Right lobe of liver (tissue), 6 donors: Measurements from ENCODE around the gene CDHR1. TPM values are rescaled to one million over a fixed set of nuclear protein-coding genes. Genes with fewer than 3 reads are reported as not detected.

Source experiments
- ATAC-seq, 4 donors: fragments of 200-7000 bp; cut with Tn5 transposase; one replicate each; pipeline ENCODE4 v1.9.1; 2020; ENCODE audit warnings: mild to moderate bottlenecking in 4 of 4, moderate library complexity in 4 of 4
- DNase-seq, 3 donors: peaks; one replicate each; pipeline ENCODE4 v3.0.0-alpha.2; 2020
- H3K27ac ChIP-seq, 3 donors: fragments of 200-600 bp; one replicate each; pipeline ENCODE4 v1.8.0; 2022
- H3K27me3 ChIP-seq, 2 donors: fragments of 200-600 bp; one replicate each; pipeline ENCODE4 v1.8.0; 2022
- H3K36me3 ChIP-seq, 4 donors: fragments of 200-600 bp; sonication (generic) in 1 of 4; one replicate each; pipeline versions ENCODE4 v1.5.1 to v1.8.0; 2017 to 2022; ENCODE audit warnings: control low read depth in 1 of 4
- H3K4me1 ChIP-seq, 4 donors: fragments of 200-600 bp; sonication (generic) in 1 of 4; one replicate each; pipeline versions ENCODE4 v1.5.1 to v1.8.0; 2017 to 2022; ENCODE audit warnings: control low read depth in 1 of 4
- H3K4me3 ChIP-seq, 3 donors: fragments of 200-600 bp; one replicate each; pipeline ENCODE4 v1.8.0; 2022
- H3K9me3 ChIP-seq, 4 donors: fragments of 200-600 bp; sonication (generic) in 1 of 4; one replicate each; pipeline versions ENCODE4 v1.5.1 to v1.8.0; 2017 to 2022; ENCODE audit warnings: control low read depth in 1 of 4
- POLR2A ChIP-seq: fragments of 450-650 bp; IDR thresholded peaks from one replicate; pipeline ENCODE4 v1.6.1; 2017; ENCODE audit warnings: antibody characterized with exemption, mild to moderate bottlenecking
- WGBS: methylation state at CpG from one replicate; pipeline ENCODE4 v1.1.6; 2018; ENCODE audit warnings: low coverage, low lambda C conversion rate; ENCODE audit not compliant: insufficient coverage; ENCODE audit errors: missing lambda C conversion rate; 5-methylcytosine and 5-hydroxymethylcytosine counted together
- intact Hi-C, 2 donors: fragments of 100-400 bp; cut with DNase I; formaldehyde crosslinking; loops; one replicate each; pipeline versions ENCODE4 v1.11.2 to v1.14.1; 2022
- total RNA-seq, 6 experiments: library from RNA; depleted of rRNA in 2 of 6; stranded (reverse); fragments of >200 nt in 2 of 6; fragmentation: NEBNext Ultra II Directional in 3 of 6; extraction: Animal tissue kit (Norgen Biotek cat#: 25700) in 3 of 6; gene quantifications; one replicate each; pipeline versions ENCODE4 v1.1.0 to v1.2.4, GENCODE V29; 2016 to 2023
- TF ChIP-seq, protein P1 (sequence below), 4 donors: fragments of 200-600 bp in 3 of 4; fragments of 450-650 bp in 1 of 4; IDR thresholded peaks; one replicate each; pipeline versions ENCODE4 v1.5.1 to v1.8.0; 2016 to 2022; ENCODE audit warnings: antibody characterized with exemption in 4 of 4, mild to moderate bottlenecking in 2 of 4
- donor health status: DM: no; HTN: yes; CAD: no.
- donor health status: DM: no; HTN: no; CAD: no.
- donor health status: DM: no; HTN: no; CAD: no.
- donor health status: DM: no; HTN: yes; CAD: no.
- donor health status: DM: no; HTN: yes; CAD: no.

The CDHR1 gene
- total RNA-seq, 6 experiments from 2014 or later = 0.09 to 0.42 (median 0.19) TPM; not detected in 1

DNA sequence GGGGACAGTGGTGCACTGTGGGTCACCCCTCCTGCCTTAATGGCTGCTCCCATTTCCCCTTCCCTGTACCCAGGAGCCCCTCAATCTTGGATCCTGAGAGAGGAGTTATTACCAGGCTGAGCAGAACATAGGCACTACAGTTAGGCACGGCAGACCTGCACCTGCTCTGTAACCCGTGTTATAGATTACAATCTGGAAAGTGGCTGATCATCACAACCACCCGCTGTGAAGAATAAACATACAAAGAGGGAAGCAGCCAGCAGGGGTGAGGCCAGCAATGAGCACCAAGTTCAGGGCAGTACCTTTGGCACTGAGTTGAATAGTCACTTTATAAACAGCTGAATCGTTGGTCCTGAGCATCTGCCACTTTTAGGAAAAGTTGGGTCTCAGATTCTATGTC, 1.7 kb downstream of the CDHR1 start:
- Histone ChIP-seq H3K9me3 (no peaks in the 10 kb centered on the region), H3K4me3 (no peak overlapping the region), H3K27me3 (peaks cover 7 to 11% of the 10 kb centered on the region in 2 donors), H3K27ac (no peak overlapping the region), H3K4me1 (peaks cover 0 to 10% (median 0%) of the 10 kb centered on the region in 4 donors), H3K36me3 (no peaks in the 10 kb centered on the region)
- peak in 2 of 4 donors; percentile 26 to 27 for ATAC-seq
- TF ChIP-seq, protein P1, sequence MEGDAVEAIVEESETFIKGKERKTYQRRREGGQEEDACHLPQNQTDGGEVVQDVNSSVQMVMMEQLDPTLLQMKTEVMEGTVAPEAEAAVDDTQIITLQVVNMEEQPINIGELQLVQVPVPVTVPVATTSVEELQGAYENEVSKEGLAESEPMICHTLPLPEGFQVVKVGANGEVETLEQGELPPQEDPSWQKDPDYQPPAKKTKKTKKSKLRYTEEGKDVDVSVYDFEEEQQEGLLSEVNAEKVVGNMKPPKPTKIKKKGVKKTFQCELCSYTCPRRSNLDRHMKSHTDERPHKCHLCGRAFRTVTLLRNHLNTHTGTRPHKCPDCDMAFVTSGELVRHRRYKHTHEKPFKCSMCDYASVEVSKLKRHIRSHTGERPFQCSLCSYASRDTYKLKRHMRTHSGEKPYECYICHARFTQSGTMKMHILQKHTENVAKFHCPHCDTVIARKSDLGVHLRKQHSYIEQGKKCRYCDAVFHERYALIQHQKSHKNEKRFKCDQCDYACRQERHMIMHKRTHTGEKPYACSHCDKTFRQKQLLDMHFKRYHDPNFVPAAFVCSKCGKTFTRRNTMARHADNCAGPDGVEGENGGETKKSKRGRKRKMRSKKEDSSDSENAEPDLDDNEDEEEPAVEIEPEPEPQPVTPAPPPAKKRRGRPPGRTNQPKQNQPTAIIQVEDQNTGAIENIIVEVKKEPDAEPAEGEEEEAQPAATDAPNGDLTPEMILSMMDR (IDR thresholded peaks at IDR 0.05) = no peak
- no peak for TF ChIP-seq POLR2A
- intact Hi-C loops = no loop called here
- 7% methylated on average over 4 of the region's 4 CpGs for WGBS
- no peak for DNase-seq

DNA sequence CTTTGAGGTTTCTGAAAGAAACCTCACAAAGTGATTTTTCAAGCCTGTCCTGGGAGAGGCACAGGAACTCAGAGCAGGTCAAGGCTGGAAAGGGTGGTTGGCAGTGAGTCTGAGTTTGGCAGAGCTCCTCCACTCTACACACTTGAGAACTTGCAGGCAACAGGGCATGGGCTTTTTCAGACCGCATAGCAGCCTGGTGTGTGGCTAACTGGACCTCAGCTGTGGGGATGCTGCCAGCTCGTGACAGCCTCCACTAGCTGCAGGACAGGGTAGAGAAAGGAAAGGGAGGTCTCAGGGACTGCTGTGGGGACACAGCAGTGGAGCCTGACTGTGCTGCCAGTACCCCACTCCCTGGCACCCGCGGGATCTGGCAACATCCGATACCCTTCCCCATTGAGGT, 2.6 kb downstream of the CDHR1 start:
- TF ChIP-seq POLR2A = no peak
- TF ChIP-seq, protein P1 (IDR thresholded peaks at IDR 0.05) = no peak
- Histone ChIP-seq H3K4me1 (peaks cover 0 to 10% (median 0%) of the 10 kb centered on the region in 4 donors), H3K4me3 (no peak overlapping the region), H3K27me3 (peaks cover 7 to 11% of the 10 kb centered on the region in 2 donors), H3K27ac (no peak overlapping the region), H3K9me3 (no peaks in the 10 kb centered on the region), H3K36me3 (no peaks in the 10 kb centered on the region)
- ATAC-seq (no peak), DNase-seq (no peak)
- intact Hi-C loops = no loop called here
- WGBS = 81% methylated on average over 3 of the region's 5 CpGs

DNA sequence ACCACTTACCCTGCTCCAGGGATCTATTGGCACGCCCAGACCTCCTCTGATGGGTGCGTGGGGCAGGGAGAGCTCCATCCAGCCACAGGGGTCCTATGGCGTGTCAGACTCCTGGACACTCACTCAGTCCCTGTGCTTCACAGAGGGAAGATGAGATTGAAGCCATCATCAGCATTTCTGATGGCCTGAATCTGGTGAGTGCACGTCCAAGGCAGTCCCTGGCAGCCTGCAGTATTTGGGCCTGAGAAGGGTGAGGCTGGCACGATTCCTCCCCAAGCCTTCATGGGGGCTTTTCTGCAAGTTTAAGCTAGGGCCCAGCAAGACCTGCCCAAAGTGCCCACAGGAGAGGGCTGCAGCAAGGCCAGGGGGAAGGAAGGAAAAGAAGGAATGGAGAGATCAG, 3.3 kb downstream of the CDHR1 start:
- Histone ChIP-seq H3K4me3 (no peak overlapping the region), H3K9me3 (no peaks in the 10 kb centered on the region), H3K27me3 (peaks cover 7 to 11% of the 10 kb centered on the region in 2 donors), H3K4me1 (peaks cover 0 to 10% (median 0%) of the 10 kb centered on the region in 4 donors), H3K27ac (no peak overlapping the region), H3K36me3 (no peaks in the 10 kb centered on the region)
- TF ChIP-seq, protein P1 (IDR thresholded peaks at IDR 0.05) = no peak
- TF ChIP-seq POLR2A = no peak
- ATAC-seq (no peak), DNase-seq (no peak)
- intact Hi-C loops = no loop called here
- WGBS = no CpG with 5 or more reads among the region's 5 CpGs

DNA sequence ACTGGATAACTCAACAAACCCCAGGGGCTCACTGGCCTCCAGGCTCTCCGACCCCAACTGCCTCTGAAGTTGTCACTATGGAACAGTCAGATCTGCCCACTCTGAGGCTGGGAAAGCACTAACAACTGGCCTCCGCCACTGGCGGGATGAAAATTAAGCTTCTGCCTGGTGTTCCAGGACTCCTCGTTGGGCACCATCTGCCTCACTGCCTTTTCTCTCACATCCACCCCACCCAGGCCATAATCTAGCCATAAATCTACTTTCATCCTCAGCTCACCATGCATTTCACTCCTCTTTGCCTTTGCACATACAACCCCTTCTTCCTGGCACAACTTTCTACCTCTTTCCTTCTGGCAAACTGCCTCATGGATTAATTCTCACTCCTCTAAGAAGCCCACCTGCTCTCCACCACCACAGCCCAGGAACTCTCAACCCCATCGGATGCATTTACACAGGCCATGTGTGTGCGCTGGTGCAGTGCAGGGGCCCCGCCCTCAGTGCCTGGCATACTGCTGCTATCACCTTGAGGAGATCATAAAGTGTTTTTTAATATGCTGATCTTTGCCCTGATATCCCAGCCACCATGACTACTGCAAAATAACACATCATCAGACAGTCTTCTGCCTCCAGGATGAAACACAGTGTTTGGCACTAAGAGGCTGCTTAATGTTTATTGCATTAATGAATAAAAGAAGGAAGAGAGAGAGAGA, 4.0 kb downstream of the CDHR1 start:
- Histone ChIP-seq H3K27ac (no peak overlapping the region), H3K4me3 (no peak overlapping the region), H3K27me3 (peaks cover 7 to 11% of the 10 kb centered on the region in 2 donors), H3K4me1 (peaks cover 0 to 10% (median 0%) of the 10 kb centered on the region in 4 donors), H3K9me3 (no peaks in the 10 kb centered on the region), H3K36me3 (no peaks in the 10 kb centered on the region)
- DNase-seq = no peak
- WGBS = 65% methylated on average over 4 of the region's 7 CpGs
- intact Hi-C loops = no loop called here
- ATAC-seq = no peak
- TF ChIP-seq POLR2A = no peak
- TF ChIP-seq, protein P1 (IDR thresholded peaks at IDR 0.05) = no peak
